Hepatic stellate cell (primary cell): Measurements from ENCODE around the gene PITPNM1.
"Not testable (repeated sequence)": the region's sequence is repeated elsewhere in the genome, so short reads cannot be mapped to it uniquely, and the experiment has no call there.

Source experiments
- DNase-seq: peaks from one replicate; pipeline ENCODE4 v3.0.0; 2011; ENCODE audit warnings: low spot score

PITPNM1 gene

DNA sequence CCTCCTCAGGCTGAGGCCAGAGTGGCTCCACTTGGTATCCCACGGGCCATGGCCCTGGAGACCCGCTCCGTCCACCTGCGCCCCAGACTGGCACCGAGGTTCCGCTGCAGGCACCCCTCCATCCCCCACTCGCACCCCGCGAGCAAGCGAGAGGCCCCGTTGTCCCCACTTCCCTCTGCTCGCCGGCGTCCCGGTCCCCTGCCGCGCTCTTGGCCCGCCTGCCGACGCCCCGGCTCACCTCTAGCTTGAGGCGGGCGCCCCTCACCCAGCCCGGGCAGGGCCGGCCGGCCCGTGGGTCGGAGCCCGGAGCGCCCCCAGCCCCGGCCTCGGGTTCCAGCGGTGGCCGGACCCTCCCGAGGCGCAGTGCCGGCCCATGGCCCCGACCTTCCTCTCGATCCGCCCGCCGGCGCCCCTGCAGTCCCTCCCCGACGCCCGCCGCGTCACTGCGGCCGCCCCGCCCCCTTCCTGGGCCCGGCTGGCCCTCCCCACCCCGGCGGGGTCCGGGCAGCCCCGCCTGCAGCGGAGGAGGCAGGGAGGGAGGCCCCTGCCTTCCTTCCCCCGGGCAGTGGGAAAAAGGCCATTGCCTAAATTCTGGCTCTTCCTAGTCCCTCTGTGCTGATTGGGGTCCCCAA lies at the start of gene PITPNM1:
Gene PITPNM1, minus strand, starts transcription at position 414 of the 632 bp plus-strand sequence. CDS start 1,183 bp downstream, outside the sequence.
- peak; percentile 72 for DNase-seq

GRCh38 chr11:67551697-67552096 lies 46.5 kb upstream of the PITPNM1 start:
- DNase-seq: not testable (repeated sequence)

GRCh38 chr11:67551127-67551526 lies 46.0 kb upstream of the PITPNM1 start:
- no peak for DNase-seq

GRCh38 chr11:67548555-67549110 lies 43.5 kb upstream of the PITPNM1 start:
- DNase-seq: no peak

- DNase-seq: not testable (repeated sequence)
Measured at GRCh38 chr11:67548112-67548511, 42.9 kb upstream of the PITPNM1 start.

DNA sequence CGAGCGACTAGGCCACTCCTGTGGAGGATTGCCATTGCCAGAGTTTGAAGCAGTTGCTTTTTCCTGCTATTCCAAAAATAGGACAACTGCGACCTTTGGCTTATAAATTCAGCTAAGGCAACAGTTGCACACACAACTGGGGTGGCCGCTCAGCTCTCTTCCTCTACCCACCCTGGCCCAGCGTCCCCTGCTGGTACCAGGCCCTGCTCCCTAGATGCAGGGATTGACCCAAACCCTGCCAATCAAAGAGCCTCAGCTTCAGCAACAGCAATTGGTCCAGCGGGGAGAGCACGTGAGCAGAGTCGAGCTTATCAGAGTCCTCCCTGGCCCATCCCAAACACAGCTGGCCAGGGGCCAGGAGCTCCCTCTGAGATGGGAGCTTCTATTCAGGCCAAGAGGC lies 40.1 kb upstream of the PITPNM1 start:
- peak; percentile 37 for DNase-seq

DNA sequence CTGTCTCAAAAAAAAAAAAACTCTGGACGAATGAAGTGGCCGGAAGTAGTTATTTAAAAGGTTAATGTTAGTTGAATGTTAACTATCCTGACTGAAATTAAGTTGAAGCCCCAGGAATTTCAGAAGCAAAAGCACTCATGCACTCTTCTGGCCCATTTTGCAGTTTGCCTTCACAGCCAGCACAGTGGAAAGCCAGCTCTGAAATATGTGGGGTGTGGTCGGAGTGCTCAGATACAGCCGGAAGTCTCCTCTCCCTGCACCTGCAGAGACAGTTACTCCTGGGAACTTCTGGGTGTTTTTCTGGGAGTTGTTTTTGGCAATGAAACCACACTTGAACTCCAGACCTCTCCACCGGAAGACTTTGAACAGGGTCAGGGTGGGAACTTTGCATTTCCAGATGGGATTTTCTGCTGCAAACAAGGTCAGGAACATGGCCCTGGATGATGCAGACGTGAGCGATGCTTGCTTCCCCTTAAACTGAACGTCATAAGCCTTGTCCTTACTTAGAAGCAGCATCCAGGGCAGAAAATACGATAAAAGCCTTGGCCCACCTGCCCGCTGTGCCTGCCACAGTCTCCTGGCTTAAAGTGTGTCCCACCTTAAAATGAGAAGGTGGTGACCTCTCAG lies 39.6 kb upstream of the PITPNM1 start:
- DNase-seq: no peak

- DNase-seq: no peak
Measured at GRCh38 chr11:67543585-67543984, 38.4 kb upstream of the PITPNM1 start.

DNA sequence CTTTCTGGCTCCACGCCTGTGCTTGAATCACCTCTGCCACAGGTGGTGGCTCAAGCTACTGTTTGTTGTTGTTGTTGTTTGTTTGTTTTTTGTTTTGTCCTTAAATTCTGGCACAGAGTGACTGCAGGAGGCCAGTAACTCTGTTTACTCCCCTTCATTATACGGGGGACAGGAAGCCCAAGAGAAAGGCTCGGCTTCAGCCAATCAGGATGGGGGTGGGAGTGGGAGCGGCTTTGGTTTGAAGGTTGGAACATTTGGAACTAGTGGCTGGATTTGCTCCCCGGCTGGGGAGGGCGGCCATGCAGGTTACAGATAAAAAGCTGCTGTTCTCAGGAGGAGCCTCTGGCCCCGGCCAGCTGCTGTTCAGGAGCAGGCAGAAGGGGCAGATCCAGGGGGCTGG lies 37.8 kb upstream of the PITPNM1 start:
- DNase-seq: no peak

- DNase-seq: no peak
Measured at GRCh38 chr11:67542169-67542568, 37.0 kb upstream of the PITPNM1 start.

DNA sequence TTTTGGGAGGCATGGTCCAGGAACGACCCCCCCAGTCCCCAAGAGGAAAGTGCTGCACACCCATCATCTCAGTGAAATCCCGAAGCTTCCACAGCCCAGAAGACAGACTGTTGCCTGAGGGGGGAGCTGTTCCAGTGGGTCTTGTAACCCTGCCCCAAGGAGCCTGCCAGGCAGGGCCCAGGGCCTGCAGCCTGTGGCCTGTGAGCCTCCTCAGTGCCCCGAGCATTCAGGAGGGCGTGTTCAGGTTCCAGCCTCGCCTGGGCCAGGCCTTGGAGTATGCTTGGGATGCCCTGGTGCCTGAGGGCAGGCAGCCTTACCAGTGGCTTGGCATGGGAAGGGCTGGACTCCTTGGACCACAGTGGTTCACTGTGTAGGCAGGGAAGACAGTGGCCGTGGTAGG lies 36.0 kb upstream of the PITPNM1 start:
- no peak for DNase-seq

DNA sequence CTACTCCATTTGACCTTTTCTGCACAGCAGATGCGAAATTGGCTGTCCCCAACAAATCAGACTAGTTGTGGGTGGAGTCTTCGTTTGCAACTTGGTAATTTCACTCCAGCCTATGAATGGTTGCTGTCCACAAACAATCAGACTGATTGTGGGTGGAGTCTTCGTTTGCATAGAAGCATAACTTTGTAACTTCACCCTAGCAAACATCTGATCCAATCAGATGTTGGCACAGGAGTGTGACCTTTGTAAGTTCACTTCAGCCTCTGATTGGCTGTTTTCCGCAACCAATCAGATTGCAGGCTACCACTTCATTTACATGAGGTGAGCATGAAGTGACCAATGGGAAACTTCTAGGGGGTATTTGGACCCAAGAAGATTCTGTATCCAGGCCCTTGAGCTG lies 34.4 kb upstream of the PITPNM1 start:
- no peak for DNase-seq

- DNase-seq: no peak
Measured at GRCh38 chr11:67538823-67539505, 33.8 kb upstream of the PITPNM1 start.

DNA sequence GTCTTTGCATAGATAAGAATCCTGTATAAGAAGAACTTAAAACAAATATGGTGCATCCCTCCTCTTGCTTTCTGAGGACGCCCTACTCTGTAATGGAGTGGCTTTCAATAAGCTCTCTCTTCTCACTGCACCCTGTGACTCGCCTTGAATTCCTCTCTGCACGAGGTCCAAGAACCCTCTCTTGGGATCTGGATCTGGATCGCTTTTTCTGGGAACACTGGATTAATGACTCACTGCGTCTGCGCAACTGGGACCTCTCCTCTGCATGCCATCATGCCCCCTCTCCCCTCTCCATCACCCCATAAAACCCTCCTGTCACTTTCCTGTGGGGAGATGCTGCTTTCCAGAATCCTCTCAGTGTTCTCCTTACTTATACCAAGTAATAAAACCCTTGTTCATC lies 33.1 kb upstream of the PITPNM1 start:
- no peak for DNase-seq

DNA sequence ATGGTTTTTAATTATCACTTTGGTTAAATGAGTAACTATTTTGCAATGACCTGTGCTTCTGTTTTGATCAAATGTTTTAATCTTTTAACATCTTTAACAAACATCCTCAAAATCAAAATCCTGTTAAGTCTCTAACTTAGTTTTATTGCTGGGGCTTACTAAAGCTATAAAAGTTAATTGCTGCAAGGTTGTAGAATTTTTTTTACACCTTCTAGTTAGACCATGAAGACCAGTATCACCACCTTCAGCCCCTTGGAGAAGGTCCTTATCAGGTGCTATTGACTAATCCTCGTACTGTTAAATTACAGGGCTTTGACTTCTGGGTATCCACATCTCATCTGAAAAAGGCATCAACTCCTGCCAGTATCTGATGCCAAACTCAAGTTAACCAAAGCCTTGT lies 30.4 kb upstream of the PITPNM1 start:
- no peak for DNase-seq

GRCh38 chr11:67534070-67534679 lies 29.0 kb upstream of the PITPNM1 start:
- DNase-seq: no peak

DNA sequence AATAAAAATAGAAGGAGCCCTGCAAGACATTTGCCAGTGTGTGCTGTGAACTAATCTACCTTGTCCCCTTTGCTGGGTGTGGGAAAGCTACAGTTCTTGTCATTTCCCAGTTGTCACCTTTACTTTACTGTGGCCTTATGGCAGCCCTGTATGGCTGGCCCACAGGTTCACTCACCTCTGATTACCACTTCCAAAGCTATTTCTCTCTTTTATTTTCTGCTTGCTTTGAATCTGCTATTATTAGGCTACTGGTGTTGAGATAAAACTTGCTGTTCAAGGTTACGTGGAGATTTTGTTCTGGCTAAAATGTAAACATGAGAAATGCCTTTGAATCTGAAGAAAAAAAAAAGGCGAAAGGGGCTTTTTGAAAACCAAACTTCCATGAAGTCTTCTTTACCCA lies 27.7 kb upstream of the PITPNM1 start:
- DNase-seq: no peak

DNA sequence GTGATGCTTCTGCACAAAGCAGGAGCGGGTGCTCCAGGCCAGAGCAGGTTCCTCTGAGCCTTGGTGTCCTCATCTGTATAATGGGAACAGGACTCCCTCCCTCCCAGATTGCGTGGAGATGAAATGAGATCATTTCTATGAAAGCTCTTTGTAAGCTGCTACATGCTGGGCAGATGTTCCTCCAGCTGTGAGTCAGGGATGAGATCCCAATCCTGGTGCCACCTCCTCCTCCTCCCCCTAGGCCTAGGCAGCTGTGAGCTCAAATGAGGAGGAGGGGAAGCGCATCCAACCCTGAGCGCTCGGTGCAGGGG lies 25.1 kb upstream of the PITPNM1 start:
- DNase-seq: no peak

DNA sequence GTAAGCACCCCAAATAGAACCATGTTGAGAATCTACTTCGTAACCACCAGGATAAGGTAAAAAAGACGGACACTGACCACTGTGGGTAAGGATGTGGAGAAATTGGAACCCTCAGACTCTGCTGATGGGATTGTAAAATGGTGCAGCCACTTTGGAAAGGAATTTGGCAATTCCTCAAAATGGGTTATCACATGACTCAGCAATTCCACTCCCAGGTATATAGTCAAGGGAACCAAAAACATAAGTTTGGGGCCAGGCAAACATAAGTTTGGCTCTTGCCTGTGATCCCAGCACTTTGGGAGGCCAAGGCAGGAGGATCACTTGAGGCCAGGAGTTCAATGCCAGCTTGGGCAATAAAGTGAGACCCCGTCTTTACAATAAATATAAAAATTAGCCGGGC lies 23.2 kb upstream of the PITPNM1 start:
- no peak for DNase-seq

- no peak for DNase-seq
Measured at GRCh38 chr11:67525275-67525976, 20.3 kb upstream of the PITPNM1 start.

GRCh38 chr11:67524480-67524808 lies 19.3 kb upstream of the PITPNM1 start:
- DNase-seq: no peak
